GM10266 (cell line): ENCODE results near the gene KIAA1328.

Experiments used
- DNase-seq: peaks from one replicate; pipeline ENCODE4 v3.0.0; 2012; ENCODE audit errors: extremely low spot score
- CTCF ChIP-seq: IDR thresholded peaks from 2 replicates; pipeline ENCODE4 v1.5.1; 2012; ENCODE audit warnings: mild to moderate bottlenecking, low read depth; ENCODE audit not compliant: control insufficient read depth, insufficient read depth; ENCODE audit errors: missing control alignments

Gene KIAA1328

GRCh38 chr18:37222999-37223378 lies 394.1 kb downstream of the KIAA1328 start:
- DNase-seq, result no peak

GRCh38 chr18:37225279-37225678 lies 396.4 kb downstream of the KIAA1328 start:
- no peak for DNase-seq
- TF ChIP-seq CTCF, result no peak

More at GRCh38 chr18:37222999-37223378, 394.1 kb downstream of the KIAA1328 start:
- TF ChIP-seq CTCF, result no peak

- TF ChIP-seq CTCF, result no peak
- DNase-seq, result no peak
Measured at GRCh38 chr18:37230768-37231167, 401.8 kb downstream of the KIAA1328 start.

GRCh38 chr18:37231251-37231650 lies 402.3 kb downstream of the KIAA1328 start:
- TF ChIP-seq CTCF, result no peak
- no peak for DNase-seq

- DNase-seq, result no peak
- no peak for TF ChIP-seq CTCF
Measured at GRCh38 chr18:37235583-37235982, 406.7 kb downstream of the KIAA1328 start.

- no peak for TF ChIP-seq CTCF
- no peak for DNase-seq
Measured at GRCh38 chr18:37238282-37239108, 409.6 kb downstream of the KIAA1328 start.

GRCh38 chr18:37242091-37242490 lies 413.2 kb downstream of the KIAA1328 start:
- no peak for DNase-seq
- no peak for TF ChIP-seq CTCF
